ENCODE measurements around the gene CYP27A1. TPM values are rescaled to one million over a fixed set of nuclear protein-coding genes. Genes with fewer than 3 reads are reported as not detected.

Gene CYP27A1
- total RNA-seq, 1 experiment from 2014 or later: 20.9 TPM

DNA sequence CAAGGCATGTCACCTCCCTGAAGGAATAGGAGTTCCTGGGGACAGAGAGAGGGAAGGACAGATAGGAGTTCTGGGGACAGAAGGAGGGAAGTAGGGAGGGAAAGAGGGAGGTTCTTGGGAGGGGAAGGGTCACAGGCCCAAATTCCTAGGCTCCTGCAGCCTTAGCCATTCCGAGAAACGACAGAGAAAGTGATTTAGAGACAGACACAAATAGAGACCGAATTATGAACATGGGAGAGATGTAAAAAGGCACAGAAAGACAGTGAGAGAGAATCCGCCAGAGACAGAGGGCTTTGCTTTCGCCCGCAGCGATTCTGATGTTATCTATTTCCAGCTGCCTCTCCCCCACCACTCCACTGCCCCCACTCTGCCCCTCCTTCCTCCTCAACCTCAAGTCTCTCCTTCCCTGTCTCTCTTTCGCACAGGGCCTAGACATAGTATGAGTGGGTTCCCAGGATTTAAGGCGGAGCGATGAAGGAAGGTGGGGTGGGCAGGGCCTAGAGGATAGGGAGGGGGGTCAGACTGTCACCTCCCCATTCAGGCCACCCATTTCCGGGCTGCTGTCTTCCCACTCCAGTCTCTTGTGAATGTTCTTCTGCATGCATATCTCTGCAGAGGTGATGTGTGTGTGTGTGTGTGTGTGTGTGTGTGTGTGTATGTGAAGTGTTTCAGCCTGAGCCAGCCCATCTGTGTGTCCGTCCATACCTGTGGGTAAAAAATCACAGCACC lies 74.4 kb downstream of the CYP27A1 start:
- no peaks in the 10 kb centered on the region for H3K9me3 Mint-ChIP-seq (ENCODE audit: unreplicated experiment)
- H3K36me3 ChIP-seq (ENCODE audit: control insufficient read depth, insufficient read depth, low read length): no peaks in the 10 kb centered on the region
- H3K4me3 Mint-ChIP-seq (ENCODE audit: unreplicated experiment): peak overlapping the region; percentile 48
- H3K27me3 ChIP-seq (replicated peaks; ENCODE audit: control insufficient read depth, insufficient read depth, low read length): peaks cover 6% of the 10 kb centered on the region
- ChIA-PET POLR2A (interaction anchor here (0.6 kb wide), 1 partner anchor 8 kb away, joined by 3 read pairs; no protein-coding TSS in a partner anchor), CTCF (interaction anchor here (1.0 to 1.3 kb wide), 2 partner anchors 22 to 42 kb away, joined by 3 to 4 read pairs; no protein-coding TSS in a partner anchor)
- H3K27ac Mint-ChIP-seq (ENCODE audit: unreplicated experiment): no peak overlapping the region
- H3K27me3 Mint-ChIP-seq (ENCODE audit: insufficient read depth, unreplicated experiment): peaks cover 7% of the 10 kb centered on the region
- peaks cover 49% of the 10 kb centered on the region for H3K4me1 Mint-ChIP-seq (ENCODE audit: low read depth, unreplicated experiment)
- TF ChIP-seq, protein P1, sequence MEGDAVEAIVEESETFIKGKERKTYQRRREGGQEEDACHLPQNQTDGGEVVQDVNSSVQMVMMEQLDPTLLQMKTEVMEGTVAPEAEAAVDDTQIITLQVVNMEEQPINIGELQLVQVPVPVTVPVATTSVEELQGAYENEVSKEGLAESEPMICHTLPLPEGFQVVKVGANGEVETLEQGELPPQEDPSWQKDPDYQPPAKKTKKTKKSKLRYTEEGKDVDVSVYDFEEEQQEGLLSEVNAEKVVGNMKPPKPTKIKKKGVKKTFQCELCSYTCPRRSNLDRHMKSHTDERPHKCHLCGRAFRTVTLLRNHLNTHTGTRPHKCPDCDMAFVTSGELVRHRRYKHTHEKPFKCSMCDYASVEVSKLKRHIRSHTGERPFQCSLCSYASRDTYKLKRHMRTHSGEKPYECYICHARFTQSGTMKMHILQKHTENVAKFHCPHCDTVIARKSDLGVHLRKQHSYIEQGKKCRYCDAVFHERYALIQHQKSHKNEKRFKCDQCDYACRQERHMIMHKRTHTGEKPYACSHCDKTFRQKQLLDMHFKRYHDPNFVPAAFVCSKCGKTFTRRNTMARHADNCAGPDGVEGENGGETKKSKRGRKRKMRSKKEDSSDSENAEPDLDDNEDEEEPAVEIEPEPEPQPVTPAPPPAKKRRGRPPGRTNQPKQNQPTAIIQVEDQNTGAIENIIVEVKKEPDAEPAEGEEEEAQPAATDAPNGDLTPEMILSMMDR (IDR thresholded peaks at IDR 0.05; ENCODE audit: insufficient read depth in 1 of 2, low read depth in 1 of 2, low read length in 1 of 2, severe bottlenecking in 1 of 2, unreplicated experiment in 1 of 2): no peak
- peaks cover 11% of the 10 kb centered on the region for H3K36me3 Mint-ChIP-seq (ENCODE audit: insufficient read depth, unreplicated experiment)
- no peak overlapping the region for H3K4me3 ChIP-seq (ENCODE audit: low read depth, low read length)
- intact Hi-C loops (cut with micrococcal nuclease; ENCODE audit: unreplicated experiment): no loop called here
- no peaks in the 10 kb centered on the region for H3K9me3 ChIP-seq
- no TSS peak for BruUV-seq (replicated peaks)
- H3K4me1 ChIP-seq: peaks cover 43% of the 10 kb centered on the region
- DNase-seq: peak in 1 of 2 experiments; percentile 60

DNA sequence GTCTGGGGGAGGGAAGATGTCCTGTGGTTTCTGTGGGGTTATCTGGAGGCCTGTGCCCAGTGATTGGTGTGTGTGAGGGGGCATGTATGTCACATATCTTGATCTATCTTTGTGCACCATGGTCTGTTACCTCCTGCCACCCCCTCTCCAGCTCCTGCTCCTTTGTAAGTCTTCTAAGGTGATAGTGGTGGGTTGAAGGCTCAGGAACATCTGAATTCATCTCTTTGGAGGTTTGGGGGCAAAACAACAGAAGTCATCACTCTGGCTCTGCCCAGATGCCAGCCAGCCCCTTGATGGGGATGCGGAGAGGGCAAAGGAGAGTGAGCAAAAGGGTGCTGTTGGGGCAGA lies 74.9 kb downstream of the CYP27A1 start:
- intact Hi-C loops (cut with micrococcal nuclease; ENCODE audit: unreplicated experiment): no loop called here
- Mint-ChIP-seq H3K27ac (ENCODE audit: unreplicated experiment) (no peak overlapping the region), H3K9me3 (ENCODE audit: unreplicated experiment) (no peaks in the 10 kb centered on the region), H3K27me3 (ENCODE audit: insufficient read depth, unreplicated experiment) (peaks cover 10% of the 10 kb centered on the region), H3K4me3 (ENCODE audit: unreplicated experiment) (peak overlapping the region; percentile 48), H3K4me1 (ENCODE audit: low read depth, unreplicated experiment) (peaks cover 55% of the 10 kb centered on the region), H3K36me3 (ENCODE audit: insufficient read depth, unreplicated experiment) (peaks cover 11% of the 10 kb centered on the region)
- no peak for DNase-seq
- Histone ChIP-seq H3K4me3 (ENCODE audit: low read depth, low read length) (no peak overlapping the region), H3K27me3 (replicated peaks; ENCODE audit: control insufficient read depth, insufficient read depth, low read length) (peaks cover 6% of the 10 kb centered on the region), H3K9me3 (no peaks in the 10 kb centered on the region), H3K4me1 (peaks cover 48% of the 10 kb centered on the region), H3K36me3 (ENCODE audit: control insufficient read depth, insufficient read depth, low read length) (no peaks in the 10 kb centered on the region)
- no TSS peak for BruUV-seq (replicated peaks)
- ChIA-PET CTCF (interaction anchor here (1.0 kb wide), 1 partner anchor 22 kb away, joined by 3 read pairs; no protein-coding TSS in a partner anchor), POLR2A (no interaction called here)
- TF ChIP-seq, protein P1 (IDR thresholded peaks at IDR 0.05; ENCODE audit: insufficient read depth in 1 of 2, low read depth in 1 of 2, low read length in 1 of 2, severe bottlenecking in 1 of 2, unreplicated experiment in 1 of 2): no peak

DNA sequence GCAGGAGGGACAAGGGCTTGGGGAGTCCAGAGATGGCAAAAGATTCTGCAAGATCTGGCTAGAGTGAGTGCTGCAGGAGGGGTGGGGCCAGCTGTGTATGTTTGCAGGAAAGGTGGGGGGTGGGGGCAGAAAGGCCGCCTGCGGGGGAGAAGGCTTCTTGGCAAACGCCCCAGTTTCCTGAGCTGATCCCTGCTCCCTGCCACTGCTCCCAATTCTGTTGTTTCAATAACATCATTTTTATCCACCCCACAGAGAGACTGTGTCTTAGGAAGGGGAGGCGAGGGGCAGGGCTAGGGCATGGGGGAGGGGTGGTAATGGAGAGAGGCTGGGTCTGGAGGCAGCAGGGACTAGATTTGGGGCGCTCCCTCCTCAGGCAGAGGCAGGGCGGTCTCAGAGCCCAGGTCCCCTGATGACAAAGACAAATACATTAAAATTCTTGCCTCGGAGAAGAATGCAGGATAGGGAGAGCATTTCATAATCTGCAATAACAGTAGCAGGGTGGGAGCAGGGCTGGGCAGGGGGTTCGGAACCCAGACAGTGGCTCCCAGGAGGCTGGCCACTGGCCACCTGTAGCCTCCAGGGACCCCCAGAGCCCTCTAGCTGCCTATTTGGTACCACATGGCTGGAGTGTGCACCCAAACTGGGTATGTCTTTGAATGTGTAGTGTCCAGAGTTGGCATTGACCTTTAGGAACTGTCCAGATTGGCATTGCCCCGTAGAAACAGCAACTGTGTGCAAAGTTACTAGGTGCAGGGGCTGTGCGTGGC lies 75.6 kb downstream of the CYP27A1 start:
- Mint-ChIP-seq H3K27ac (ENCODE audit: unreplicated experiment) (no peak overlapping the region), H3K4me1 (ENCODE audit: low read depth, unreplicated experiment) (peaks cover 56% of the 10 kb centered on the region), H3K4me3 (ENCODE audit: unreplicated experiment) (peak overlapping the region; percentile 76), H3K27me3 (ENCODE audit: insufficient read depth, unreplicated experiment) (peaks cover 11% of the 10 kb centered on the region), H3K9me3 (ENCODE audit: unreplicated experiment) (no peaks in the 10 kb centered on the region), H3K36me3 (ENCODE audit: insufficient read depth, unreplicated experiment) (peaks cover 11% of the 10 kb centered on the region)
- Histone ChIP-seq H3K4me3 (ENCODE audit: low read depth, low read length) (no peak overlapping the region), H3K36me3 (ENCODE audit: control insufficient read depth, insufficient read depth, low read length) (no peaks in the 10 kb centered on the region), H3K9me3 (no peaks in the 10 kb centered on the region), H3K27me3 (replicated peaks; ENCODE audit: control insufficient read depth, insufficient read depth, low read length) (peaks cover 6% of the 10 kb centered on the region), H3K4me1 (peaks cover 49% of the 10 kb centered on the region)
- intact Hi-C loops (cut with micrococcal nuclease; ENCODE audit: unreplicated experiment): no loop called here
- ChIA-PET POLR2A (no interaction called here), CTCF (interaction anchor here (1.0 to 1.5 kb wide), 3 partner anchors 18 to 40 kb away, joined by 3 to 10 read pairs (median 5); no protein-coding TSS in a partner anchor)
- DNase-seq: no peak
- BruUV-seq (replicated peaks): no TSS peak
- TF ChIP-seq, protein P1 (IDR thresholded peaks at IDR 0.05; ENCODE audit: insufficient read depth in 1 of 2, low read depth in 1 of 2, low read length in 1 of 2, severe bottlenecking in 1 of 2, unreplicated experiment in 1 of 2): no peak

Data from Caco-2 (cell line).